ENCODE results near the gene MAU2.

Gene MAU2

GRCh38 chr19:19280561-19280960 is 40.1 kb upstream of the MAU2 start:
- peaks cover 34% of the 10 kb centered on the region for H3K36me3 ChIP-seq (ENCODE audit: control insufficient read depth, insufficient read depth, low read length)
- no peak overlapping the region for H3K27ac ChIP-seq (ENCODE audit: insufficient read depth, low read depth, low read length, poor library complexity, severe bottlenecking)
- WGBS, 2 experiments: 96 to 97% methylated on average over 16 of the region's 16 CpGs
- H3K4me1 ChIP-seq (ENCODE audit: control insufficient read depth, insufficient read depth, low read length): no peaks in the 10 kb centered on the region
- H3K4me3 ChIP-seq (ENCODE audit: insufficient read depth, low read depth, low read length): no peak overlapping the region
- H3K27me3 ChIP-seq (ENCODE audit: control insufficient read depth, insufficient read depth, low read length, poor library complexity, severe bottlenecking): no peaks in the 10 kb centered on the region
- H3K9me3 ChIP-seq (ENCODE audit: control insufficient read depth, low read length): no peaks in the 10 kb centered on the region

GRCh38 chr19:19285686-19286085 is 34.9 kb upstream of the MAU2 start:
- H3K4me3 ChIP-seq (ENCODE audit: insufficient read depth, low read depth, low read length): no peak overlapping the region
- peaks cover 34% of the 10 kb centered on the region for H3K36me3 ChIP-seq (ENCODE audit: control insufficient read depth, insufficient read depth, low read length)
- H3K27me3 ChIP-seq (ENCODE audit: control insufficient read depth, insufficient read depth, low read length, poor library complexity, severe bottlenecking): no peaks in the 10 kb centered on the region
- no peaks in the 10 kb centered on the region for H3K4me1 ChIP-seq (ENCODE audit: control insufficient read depth, insufficient read depth, low read length)
- H3K9me3 ChIP-seq (ENCODE audit: control insufficient read depth, low read length): no peaks in the 10 kb centered on the region
- WGBS, 2 experiments: 95% methylated on average over 10 of the region's 10 CpGs
- no peak overlapping the region for H3K27ac ChIP-seq (ENCODE audit: insufficient read depth, low read depth, low read length, poor library complexity, severe bottlenecking)

GRCh38 chr19:19292607-19293006 is 28.0 kb upstream of the MAU2 start:
- H3K4me1 ChIP-seq (ENCODE audit: control insufficient read depth, insufficient read depth, low read length): no peaks in the 10 kb centered on the region
- H3K4me3 ChIP-seq (ENCODE audit: insufficient read depth, low read depth, low read length): no peak overlapping the region
- H3K27me3 ChIP-seq (ENCODE audit: control insufficient read depth, insufficient read depth, low read length, poor library complexity, severe bottlenecking): no peaks in the 10 kb centered on the region
- H3K36me3 ChIP-seq (ENCODE audit: control insufficient read depth, insufficient read depth, low read length): peaks cover 32% of the 10 kb centered on the region
- 94 to 99% methylated on average over 3 to 5 of the region's 5 CpGs for WGBS, 2 experiments
- H3K9me3 ChIP-seq (ENCODE audit: control insufficient read depth, low read length): no peaks in the 10 kb centered on the region
- no peak overlapping the region for H3K27ac ChIP-seq (ENCODE audit: insufficient read depth, low read depth, low read length, poor library complexity, severe bottlenecking)

- WGBS, 2 experiments: 88 to 97% methylated on average over 4 of the region's 4 CpGs
- Histone ChIP-seq H3K36me3 (ENCODE audit: control insufficient read depth, insufficient read depth, low read length) (peaks cover 29% of the 10 kb centered on the region), H3K4me1 (ENCODE audit: control insufficient read depth, insufficient read depth, low read length) (no peaks in the 10 kb centered on the region), H3K27me3 (ENCODE audit: control insufficient read depth, insufficient read depth, low read length, poor library complexity, severe bottlenecking) (no peaks in the 10 kb centered on the region), H3K4me3 (ENCODE audit: insufficient read depth, low read depth, low read length) (no peak overlapping the region), H3K9me3 (ENCODE audit: control insufficient read depth, low read length) (no peaks in the 10 kb centered on the region), H3K27ac (ENCODE audit: insufficient read depth, low read depth, low read length, poor library complexity, severe bottlenecking) (no peak overlapping the region)
Observed at GRCh38 chr19:19294914-19295313, 25.7 kb upstream of the MAU2 start.

GRCh38 chr19:19296953-19297689 is 23.5 kb upstream of the MAU2 start:
- Histone ChIP-seq H3K4me3 (ENCODE audit: insufficient read depth, low read depth, low read length) (no peak overlapping the region), H3K27ac (ENCODE audit: insufficient read depth, low read depth, low read length, poor library complexity, severe bottlenecking) (no peak overlapping the region), H3K36me3 (ENCODE audit: control insufficient read depth, insufficient read depth, low read length) (peaks cover 37% of the 10 kb centered on the region), H3K27me3 (ENCODE audit: control insufficient read depth, insufficient read depth, low read length, poor library complexity, severe bottlenecking) (no peaks in the 10 kb centered on the region), H3K4me1 (ENCODE audit: control insufficient read depth, insufficient read depth, low read length) (no peaks in the 10 kb centered on the region), H3K9me3 (ENCODE audit: control insufficient read depth, low read length) (no peaks in the 10 kb centered on the region)
- 95 to 96% methylated on average over 19 of the region's 19 CpGs for WGBS, 2 experiments

GRCh38 chr19:19297759-19298158 is 22.9 kb upstream of the MAU2 start:
- 95% methylated on average over 9 of the region's 9 CpGs for WGBS, 2 experiments
- H3K36me3 ChIP-seq (ENCODE audit: control insufficient read depth, insufficient read depth, low read length): peaks cover 33% of the 10 kb centered on the region
- no peak overlapping the region for H3K4me3 ChIP-seq (ENCODE audit: insufficient read depth, low read depth, low read length)

GRCh38 chr19:19300613-19301012 is 20.0 kb upstream of the MAU2 start:
- H3K27ac ChIP-seq (ENCODE audit: insufficient read depth, low read depth, low read length, poor library complexity, severe bottlenecking): no peak overlapping the region
- H3K4me3 ChIP-seq (ENCODE audit: insufficient read depth, low read depth, low read length): no peak overlapping the region
- no peaks in the 10 kb centered on the region for H3K27me3 ChIP-seq (ENCODE audit: control insufficient read depth, insufficient read depth, low read length, poor library complexity, severe bottlenecking)
- H3K4me1 ChIP-seq (ENCODE audit: control insufficient read depth, insufficient read depth, low read length): no peaks in the 10 kb centered on the region
- 94 to 96% methylated on average over 12 of the region's 12 CpGs for WGBS, 2 experiments
- peaks cover 27% of the 10 kb centered on the region for H3K36me3 ChIP-seq (ENCODE audit: control insufficient read depth, insufficient read depth, low read length)
- no peaks in the 10 kb centered on the region for H3K9me3 ChIP-seq (ENCODE audit: control insufficient read depth, low read length)

More at GRCh38 chr19:19297759-19298158, 22.9 kb upstream of the MAU2 start:
- H3K4me1 ChIP-seq (ENCODE audit: control insufficient read depth, insufficient read depth, low read length): no peaks in the 10 kb centered on the region
- no peaks in the 10 kb centered on the region for H3K9me3 ChIP-seq (ENCODE audit: control insufficient read depth, low read length)
- no peak overlapping the region for H3K27ac ChIP-seq (ENCODE audit: insufficient read depth, low read depth, low read length, poor library complexity, severe bottlenecking)
- H3K27me3 ChIP-seq (ENCODE audit: control insufficient read depth, insufficient read depth, low read length, poor library complexity, severe bottlenecking): no peaks in the 10 kb centered on the region

GRCh38 chr19:19303411-19303810 is 17.2 kb upstream of the MAU2 start:
- Histone ChIP-seq H3K27ac (ENCODE audit: insufficient read depth, low read depth, low read length, poor library complexity, severe bottlenecking) (no peak overlapping the region), H3K4me3 (ENCODE audit: insufficient read depth, low read depth, low read length) (no peak overlapping the region), H3K36me3 (ENCODE audit: control insufficient read depth, insufficient read depth, low read length) (peaks cover 27% of the 10 kb centered on the region), H3K4me1 (ENCODE audit: control insufficient read depth, insufficient read depth, low read length) (no peaks in the 10 kb centered on the region), H3K27me3 (ENCODE audit: control insufficient read depth, insufficient read depth, low read length, poor library complexity, severe bottlenecking) (no peaks in the 10 kb centered on the region), H3K9me3 (ENCODE audit: control insufficient read depth, low read length) (no peaks in the 10 kb centered on the region)
- 94 to 96% methylated on average over 14 of the region's 14 CpGs for WGBS, 2 experiments

- Histone ChIP-seq H3K4me1 (ENCODE audit: control insufficient read depth, insufficient read depth, low read length) (no peaks in the 10 kb centered on the region), H3K27ac (ENCODE audit: insufficient read depth, low read depth, low read length, poor library complexity, severe bottlenecking) (no peak overlapping the region), H3K4me3 (ENCODE audit: insufficient read depth, low read depth, low read length) (no peak overlapping the region), H3K9me3 (ENCODE audit: control insufficient read depth, low read length) (no peaks in the 10 kb centered on the region), H3K36me3 (ENCODE audit: control insufficient read depth, insufficient read depth, low read length) (peaks cover 35% of the 10 kb centered on the region), H3K27me3 (ENCODE audit: control insufficient read depth, insufficient read depth, low read length, poor library complexity, severe bottlenecking) (no peaks in the 10 kb centered on the region)
- 92 to 96% methylated on average over 14 of the region's 14 CpGs for WGBS, 2 experiments
Observed at GRCh38 chr19:19304186-19304965, 16.3 kb upstream of the MAU2 start.

- H3K4me1 ChIP-seq (ENCODE audit: control insufficient read depth, insufficient read depth, low read length): no peaks in the 10 kb centered on the region
- H3K36me3 ChIP-seq (ENCODE audit: control insufficient read depth, insufficient read depth, low read length): peaks cover 37% of the 10 kb centered on the region
- H3K27ac ChIP-seq (ENCODE audit: insufficient read depth, low read depth, low read length, poor library complexity, severe bottlenecking): no peak overlapping the region
- WGBS, 2 experiments: 95% methylated on average over 10 of the region's 10 CpGs
- no peaks in the 10 kb centered on the region for H3K9me3 ChIP-seq (ENCODE audit: control insufficient read depth, low read length)
- H3K27me3 ChIP-seq (ENCODE audit: control insufficient read depth, insufficient read depth, low read length, poor library complexity, severe bottlenecking): no peaks in the 10 kb centered on the region
- H3K4me3 ChIP-seq (ENCODE audit: insufficient read depth, low read depth, low read length): no peak overlapping the region
Observed at GRCh38 chr19:19305066-19305465, 15.6 kb upstream of the MAU2 start.

All from ectodermal cell (in vitro differentiated cells).